Esophagus muscularis mucosa (tissue), 3 donors: Measurements from ENCODE around the gene INPP5A.

ENCODE experiments used
- POLR2AphosphoS5 ChIP-seq, 2 donors: sonication (generic); formaldehyde crosslinking; IDR thresholded peaks; one replicate each; pipeline ENCODE4 v1.6.1; 2017; ENCODE audit warnings: antibody characterized with exemption in 2 of 2
- TF ChIP-seq, protein P1 (sequence below), 3 experiments: fragments of 200-600 bp in 2 of 3; fragments of 450-650 bp in 1 of 3; sonication (generic) in 2 of 3; IDR thresholded peaks; one replicate each; pipeline ENCODE4 v1.5.1; 2017 to 2019; ENCODE audit warnings: antibody characterized with exemption in 3 of 3, mild to moderate bottlenecking in 2 of 3, moderate library complexity in 1 of 3

DNA sequence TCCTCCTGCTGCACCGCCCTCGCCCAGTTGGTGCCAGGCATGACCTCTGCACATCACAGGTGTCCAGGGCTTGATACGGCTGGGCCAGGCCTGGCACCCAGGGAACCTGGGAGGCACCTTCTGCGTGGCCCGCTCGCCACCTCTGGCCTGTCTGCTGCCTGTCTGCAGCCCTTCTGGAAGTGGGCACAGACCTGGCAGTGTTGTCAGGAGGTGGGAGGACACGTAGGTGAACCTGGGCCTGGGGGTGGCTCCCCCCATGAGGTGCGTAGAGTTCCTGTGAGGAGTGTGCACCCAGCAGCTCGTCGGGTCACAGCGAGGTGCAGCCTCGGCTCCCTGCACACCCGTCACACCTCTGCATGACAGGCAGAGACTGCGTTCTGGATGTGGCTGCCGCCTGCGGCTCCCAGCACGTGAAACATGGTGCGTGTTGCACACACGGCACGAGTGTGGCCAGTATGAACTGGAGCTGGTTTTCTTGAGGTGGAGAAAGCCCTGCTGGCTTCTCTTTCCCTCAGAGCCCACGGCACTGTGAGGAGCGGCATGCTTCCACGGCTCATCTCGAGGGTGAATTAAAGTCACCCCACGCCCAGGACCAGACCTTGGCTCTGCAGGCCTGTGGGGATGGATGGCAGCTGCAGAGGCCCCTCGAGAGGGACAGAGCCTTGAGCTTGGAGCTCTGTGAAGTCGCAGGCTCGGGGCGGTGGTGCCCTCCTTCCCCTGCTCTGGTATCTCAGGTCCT, 24.8 kb downstream of the INPP5A start:
- TF ChIP-seq POLR2AphosphoS5 (IDR thresholded peaks at IDR 0.05), result no peak
- TF ChIP-seq, protein P1, sequence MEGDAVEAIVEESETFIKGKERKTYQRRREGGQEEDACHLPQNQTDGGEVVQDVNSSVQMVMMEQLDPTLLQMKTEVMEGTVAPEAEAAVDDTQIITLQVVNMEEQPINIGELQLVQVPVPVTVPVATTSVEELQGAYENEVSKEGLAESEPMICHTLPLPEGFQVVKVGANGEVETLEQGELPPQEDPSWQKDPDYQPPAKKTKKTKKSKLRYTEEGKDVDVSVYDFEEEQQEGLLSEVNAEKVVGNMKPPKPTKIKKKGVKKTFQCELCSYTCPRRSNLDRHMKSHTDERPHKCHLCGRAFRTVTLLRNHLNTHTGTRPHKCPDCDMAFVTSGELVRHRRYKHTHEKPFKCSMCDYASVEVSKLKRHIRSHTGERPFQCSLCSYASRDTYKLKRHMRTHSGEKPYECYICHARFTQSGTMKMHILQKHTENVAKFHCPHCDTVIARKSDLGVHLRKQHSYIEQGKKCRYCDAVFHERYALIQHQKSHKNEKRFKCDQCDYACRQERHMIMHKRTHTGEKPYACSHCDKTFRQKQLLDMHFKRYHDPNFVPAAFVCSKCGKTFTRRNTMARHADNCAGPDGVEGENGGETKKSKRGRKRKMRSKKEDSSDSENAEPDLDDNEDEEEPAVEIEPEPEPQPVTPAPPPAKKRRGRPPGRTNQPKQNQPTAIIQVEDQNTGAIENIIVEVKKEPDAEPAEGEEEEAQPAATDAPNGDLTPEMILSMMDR (IDR thresholded peaks at IDR 0.05), result no peak
